Sciatic nerve (tissue), 2 donors: Measurements from ENCODE around the gene WSCD2. TPM values are rescaled to one million over a fixed set of nuclear protein-coding genes. Genes with fewer than 3 reads are reported as not detected.
A peak's percentile ranks its signal among the peaks of the same experiment; 100 is the strongest.

ENCODE experiments used
- ATAC-seq: fragments of 200-7000 bp; cut with Tn5 transposase; one replicate; pipeline ENCODE4 v1.9.1; 2020; ENCODE audit warnings: mild to moderate bottlenecking, moderate library complexity
- DNase-seq: peaks from one replicate; pipeline ENCODE4 v3.0.0-alpha.2; 2020; ENCODE audit warnings: low spot score
- intact Hi-C: fragments of 100-400 bp; cut with DNase I; formaldehyde crosslinking; loops from one replicate; pipeline ENCODE4 v1.14.2; 2022
- total RNA-seq: library from RNA; stranded (reverse); fragmentation: NEBNext Ultra II Directional; extraction: Animal tissue kit (Norgen Biotek cat#: 25700); gene quantifications from one replicate; pipeline ENCODE4 v1.2.1, GENCODE V29; 2021
- donor health status: DM: no; HTN: no; CAD: no.
- donor health status: DM: no; HTN: no; CAD: no.

WSCD2 gene
- total RNA-seq: 33.0 TPM

- ATAC-seq (peak; percentile 51), DNase-seq (no peak)
- intact Hi-C loops: no loop called here
Measured at GRCh38 chr12:108129017-108129812, at the start of gene WSCD2. Gene WSCD2, plus strand, starts transcription at chr12:108129288. Its CDS starts 66,545 bp downstream, at chr12:108195833.

GRCh38 chr12:108079721-108080120, 49.4 kb upstream of the WSCD2 start:
- intact Hi-C loops: no loop called here
- no peak for DNase-seq
- ATAC-seq: no peak

- intact Hi-C loops: no loop called here
- ATAC-seq (no peak), DNase-seq (no peak)
Measured at GRCh38 chr12:108080363-108080762, 48.7 kb upstream of the WSCD2 start.

GRCh38 chr12:108082485-108082884, 46.6 kb upstream of the WSCD2 start:
- ATAC-seq: no peak
- intact Hi-C loops: no loop called here
- DNase-seq: no peak

- no peak for ATAC-seq
- intact Hi-C loops: no loop called here
- DNase-seq: no peak
Measured at GRCh38 chr12:108087900-108088299, 41.2 kb upstream of the WSCD2 start.

- DNase-seq: no peak
- intact Hi-C loops: no loop called here
- no peak for ATAC-seq
Measured at GRCh38 chr12:108090107-108090899, 38.8 kb upstream of the WSCD2 start.

- DNase-seq: no peak
- intact Hi-C loops: no loop called here
- peak; percentile 81 for ATAC-seq
Measured at GRCh38 chr12:108090932-108091678, 38.0 kb upstream of the WSCD2 start.

- ATAC-seq: peak; percentile 20
- intact Hi-C loops: no loop called here
Measured at GRCh38 chr12:108091679-108092051, 37.4 kb upstream of the WSCD2 start.

GRCh38 chr12:108093209-108093608, 35.9 kb upstream of the WSCD2 start:
- DNase-seq (no peak), ATAC-seq (no peak)
- intact Hi-C loops: no loop called here

More at GRCh38 chr12:108091679-108092051, 37.4 kb upstream of the WSCD2 start:
- DNase-seq: no peak

GRCh38 chr12:108094056-108094649, 34.9 kb upstream of the WSCD2 start:
- intact Hi-C loops: no loop called here
- DNase-seq (no peak), ATAC-seq (no peak)

GRCh38 chr12:108097160-108097911, 31.8 kb upstream of the WSCD2 start:
- ATAC-seq (peak; percentile 72), DNase-seq (no peak)
- intact Hi-C loops: no loop called here

- intact Hi-C loops: no loop called here
- DNase-seq: no peak
- no peak for ATAC-seq
Measured at GRCh38 chr12:108098374-108098773, 30.7 kb upstream of the WSCD2 start.

- intact Hi-C loops: no loop called here
- DNase-seq (no peak), ATAC-seq (no peak)
Measured at GRCh38 chr12:108099073-108099472, 30.0 kb upstream of the WSCD2 start.

GRCh38 chr12:108099778-108100489, 29.2 kb upstream of the WSCD2 start:
- DNase-seq: no peak
- peak; percentile 33 for ATAC-seq
- intact Hi-C loops: no loop called here

- DNase-seq (no peak), ATAC-seq (no peak)
- intact Hi-C loops: no loop called here
Measured at GRCh38 chr12:108101605-108102175, 27.4 kb upstream of the WSCD2 start.

- ATAC-seq: no peak
- no peak for DNase-seq
- intact Hi-C loops: no loop called here
Measured at GRCh38 chr12:108102363-108102762, 26.7 kb upstream of the WSCD2 start.

- no peak for DNase-seq
- no peak for ATAC-seq
- intact Hi-C loops: no loop called here
Measured at GRCh38 chr12:108103087-108103486, 26.0 kb upstream of the WSCD2 start.

GRCh38 chr12:108103517-108103916, 25.6 kb upstream of the WSCD2 start:
- ATAC-seq (no peak), DNase-seq (no peak)
- intact Hi-C loops: no loop called here
